ENCODE measurements around the gene TLR4. TPM values are rescaled to one million over a fixed set of nuclear protein-coding genes. Genes with fewer than 3 reads are reported as not detected.

Gene TLR4
- 5.2 and 5.9 TPM in 2 replicates for total RNA-seq

DNA sequence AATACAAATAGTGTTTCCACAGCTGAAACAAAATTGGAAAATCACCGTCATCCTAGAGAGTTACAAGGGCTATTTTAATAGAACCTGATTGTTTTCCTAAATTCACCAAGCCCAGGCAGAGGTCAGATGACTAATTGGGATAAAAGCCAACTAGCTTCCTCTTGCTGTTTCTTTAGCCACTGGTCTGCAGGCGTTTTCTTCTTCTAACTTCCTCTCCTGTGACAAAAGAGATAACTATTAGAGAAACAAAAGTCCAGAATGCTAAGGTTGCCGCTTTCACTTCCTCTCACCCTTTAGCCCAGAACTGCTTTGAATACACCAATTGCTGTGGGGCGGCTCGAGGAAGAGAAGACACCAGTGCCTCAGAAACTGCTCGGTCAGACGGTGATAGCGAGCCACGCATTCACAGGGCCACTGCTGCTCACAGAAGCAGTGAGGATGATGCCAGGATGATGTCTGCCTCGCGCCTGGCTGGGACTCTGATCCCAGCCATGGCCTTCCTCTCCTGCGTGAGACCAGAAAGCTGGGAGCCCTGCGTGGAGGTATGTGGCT is at the start of gene TLR4:
TSS of gene TLR4 (plus strand) at position 380 of the 552 bp plus-strand sequence. CDS start at position 450, 70 bp downstream.
- no peak for TF ChIP-seq CTCF (IDR thresholded peaks at IDR 0.05; ENCODE audit: insufficient read depth, low read length, poor library complexity, severe bottlenecking)
- Histone ChIP-seq H3K27me3 (ENCODE audit: control insufficient read depth, insufficient read depth, low read length) (no peaks in the 10 kb centered on the region), H3K36me3 (ENCODE audit: control insufficient read depth, insufficient read depth, low read length) (no peaks in the 10 kb centered on the region), H3K4me3 (ENCODE audit: low read depth, low read length) (peak within 1 kb of the TSS; percentile 35)
- DNase-seq (ENCODE audit: low read depth): peak; percentile 37

GRCh38 chr9:117656002-117656401 is 48.2 kb upstream of the TLR4 start:
- no peak for DNase-seq (ENCODE audit: low read depth)
- TF ChIP-seq CTCF (IDR thresholded peaks at IDR 0.05; ENCODE audit: insufficient read depth, low read length, poor library complexity, severe bottlenecking): no peak
- H3K4me3 ChIP-seq (ENCODE audit: low read depth, low read length): no peak overlapping the region
- no peaks in the 10 kb centered on the region for H3K36me3 ChIP-seq (ENCODE audit: control insufficient read depth, insufficient read depth, low read length)
- no peaks in the 10 kb centered on the region for H3K27me3 ChIP-seq (ENCODE audit: control insufficient read depth, insufficient read depth, low read length)

DNA sequence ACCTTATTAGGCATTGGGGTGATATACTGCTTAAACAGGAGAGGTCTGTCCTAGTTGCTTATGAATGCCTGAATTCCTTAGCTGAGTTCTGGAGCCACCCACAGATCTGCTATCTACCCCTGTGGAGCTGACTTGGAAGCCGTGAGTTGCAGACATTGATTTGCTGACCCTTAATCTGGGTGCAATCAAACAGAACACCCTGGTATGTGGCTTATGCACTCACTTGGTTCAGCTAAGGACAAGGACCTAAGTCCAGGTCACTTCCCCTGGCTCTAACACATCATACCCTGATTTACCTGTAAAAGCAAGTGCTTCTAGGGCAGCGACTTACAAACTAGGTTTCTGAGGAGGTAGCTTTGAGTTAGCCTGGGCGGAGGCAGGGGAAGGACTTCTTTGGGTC is 41.6 kb upstream of the TLR4 start:
- Histone ChIP-seq H3K4me3 (ENCODE audit: low read depth, low read length) (no peak overlapping the region), H3K36me3 (ENCODE audit: control insufficient read depth, insufficient read depth, low read length) (no peaks in the 10 kb centered on the region), H3K27me3 (ENCODE audit: control insufficient read depth, insufficient read depth, low read length) (no peaks in the 10 kb centered on the region)
- TF ChIP-seq CTCF (IDR thresholded peaks at IDR 0.05; ENCODE audit: insufficient read depth, low read length, poor library complexity, severe bottlenecking): no peak
- no peak for DNase-seq (ENCODE audit: low read depth)

- no peaks in the 10 kb centered on the region for H3K36me3 ChIP-seq (ENCODE audit: control insufficient read depth, insufficient read depth, low read length)
- no peaks in the 10 kb centered on the region for H3K27me3 ChIP-seq (ENCODE audit: control insufficient read depth, insufficient read depth, low read length)
- no peak for TF ChIP-seq CTCF (IDR thresholded peaks at IDR 0.05; ENCODE audit: insufficient read depth, low read length, poor library complexity, severe bottlenecking)
- H3K4me3 ChIP-seq (ENCODE audit: low read depth, low read length): no peak overlapping the region
- DNase-seq (ENCODE audit: low read depth): no peak
Measured at GRCh38 chr9:117664419-117664818, 39.8 kb upstream of the TLR4 start.

DNA sequence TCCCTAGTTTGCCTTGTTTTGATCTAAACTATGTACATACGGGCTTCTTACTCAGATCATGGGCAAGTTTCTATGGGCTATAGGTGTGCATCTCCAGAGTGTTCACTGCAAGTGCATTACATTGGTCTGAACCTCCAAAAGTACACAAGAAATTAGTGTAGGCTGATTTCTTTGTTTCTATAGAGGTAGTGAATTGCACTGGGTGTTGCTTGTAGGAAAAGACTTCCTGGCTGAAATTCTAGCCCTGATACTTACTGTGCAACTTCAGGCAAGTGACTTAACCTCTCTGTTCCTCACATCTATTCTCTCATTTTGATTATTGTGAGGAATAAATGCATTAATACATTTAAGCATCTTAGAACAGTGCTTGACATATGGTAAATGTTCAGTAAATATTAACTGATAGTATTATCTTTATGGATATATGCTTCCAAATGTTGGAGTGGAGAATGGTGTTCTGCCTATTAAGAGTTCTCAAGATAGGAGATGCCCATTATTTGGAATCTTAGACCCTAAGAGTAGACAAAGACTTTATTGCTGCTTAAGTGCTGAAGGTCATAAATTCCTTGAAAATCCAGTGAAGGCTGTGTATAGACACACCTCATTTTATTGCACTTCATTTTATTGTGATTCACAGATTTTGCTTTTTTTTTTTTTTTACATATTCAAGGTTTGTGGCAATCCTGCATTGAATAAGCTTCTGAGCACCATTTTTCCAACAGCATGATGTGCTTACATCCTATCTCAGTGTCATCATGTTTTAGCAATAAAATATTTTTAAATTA is 38.4 kb upstream of the TLR4 start:
- DNase-seq (ENCODE audit: low read depth): no peak
- H3K4me3 ChIP-seq (ENCODE audit: low read depth, low read length): no peak overlapping the region
- TF ChIP-seq CTCF (IDR thresholded peaks at IDR 0.05; ENCODE audit: insufficient read depth, low read length, poor library complexity, severe bottlenecking): no peak
- no peaks in the 10 kb centered on the region for H3K27me3 ChIP-seq (ENCODE audit: control insufficient read depth, insufficient read depth, low read length)
- no peaks in the 10 kb centered on the region for H3K36me3 ChIP-seq (ENCODE audit: control insufficient read depth, insufficient read depth, low read length)
